Thyroid gland (tissue), 4 donors: Measurements from ENCODE around the gene CNOT11.

Experiments
- CTCF ChIP-seq, 6 experiments: fragments of 200-600 bp in 3 of 6; fragments of 450-650 bp in 3 of 6; sonication (generic) in 3 of 6; IDR thresholded peaks; one replicate each; pipeline ENCODE4 v1.5.1; 2016 to 2019; ENCODE audit warnings: antibody characterized with exemption in 6 of 6, mild to moderate bottlenecking in 2 of 6, inconsistent platforms in 1 of 6, moderate library complexity in 1 of 6
- POLR2A ChIP-seq, 2 donors: fragments of 450-650 bp; IDR thresholded peaks; one replicate each; pipeline ENCODE4 v1.6.1; 2017; ENCODE audit warnings: antibody characterized with exemption in 2 of 2, mild to moderate bottlenecking in 2 of 2, moderate library complexity in 1 of 2

- TF ChIP-seq CTCF (IDR thresholded peaks at IDR 0.05) (no peak), POLR2A (IDR thresholded peaks at IDR 0.05) (no peak)
These were observed 11.5 kb upstream of the CNOT11 start for GRCh38 chr2:101241158-101241557.
